ENCODE data around the gene ANXA4.
"Not testable (repeated sequence)": the region's sequence is repeated elsewhere in the genome, so short reads cannot be mapped to it uniquely, and the experiment has no call there.

Gene ANXA4

GRCh38 chr2:69733342-69734034 is 8.4 kb upstream of the ANXA4 start:
- ATAC-seq (ENCODE audit: low read depth): no peak
- Histone ChIP-seq H3K9me3 (ENCODE audit: severe bottlenecking) (no peaks in the 10 kb centered on the region), H3K27ac (ENCODE audit: poor library complexity, severe bottlenecking) (no peak overlapping the region), H3K36me3 (ENCODE audit: low read depth) (no peaks in the 10 kb centered on the region), H3K4me3 (ENCODE audit: severe bottlenecking) (no peak overlapping the region), H3K4me1 (ENCODE audit: insufficient read depth, poor library complexity, severe bottlenecking) (no peaks in the 10 kb centered on the region), H3K27me3 (ENCODE audit: insufficient read depth, poor library complexity, severe bottlenecking) (no peaks in the 10 kb centered on the region)
- no peak for TF ChIP-seq CTCF (IDR thresholded peaks at IDR 0.05; ENCODE audit: poor library complexity, severe bottlenecking)
- no peak for DNase-seq (ENCODE audit: low spot score)

DNA sequence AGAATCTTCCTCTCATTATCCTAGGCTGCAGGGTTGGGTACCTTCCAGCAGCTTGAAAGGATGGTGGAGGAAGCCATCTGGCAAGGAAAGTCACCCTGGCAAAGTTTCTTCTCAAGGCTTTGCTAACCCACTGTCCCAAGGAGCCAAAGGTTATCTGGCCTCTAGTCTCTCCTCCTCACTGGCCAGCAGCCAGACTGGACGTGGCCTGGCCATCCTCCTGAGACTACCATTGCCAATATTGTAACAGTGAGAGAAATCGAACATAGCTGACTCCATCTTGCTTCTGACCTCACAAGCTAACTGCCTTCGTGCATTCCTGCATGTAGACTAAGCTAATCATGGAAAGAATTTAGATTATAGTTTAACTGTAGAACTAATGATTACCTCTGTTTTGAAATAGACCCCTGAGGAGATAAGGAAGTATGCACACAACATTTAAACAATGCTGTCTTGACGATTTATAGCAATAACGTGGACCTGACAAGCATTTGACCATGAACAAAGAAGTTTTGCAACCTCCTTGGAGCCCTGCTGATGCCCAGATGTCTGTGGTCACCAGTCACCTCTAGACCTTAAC is 7.8 kb upstream of the ANXA4 start:
- Histone ChIP-seq H3K4me1 (ENCODE audit: insufficient read depth, poor library complexity, severe bottlenecking) (no peaks in the 10 kb centered on the region), H3K27ac (ENCODE audit: poor library complexity, severe bottlenecking) (no peak overlapping the region), H3K27me3 (ENCODE audit: insufficient read depth, poor library complexity, severe bottlenecking) (no peaks in the 10 kb centered on the region), H3K36me3 (ENCODE audit: low read depth) (no peaks in the 10 kb centered on the region), H3K4me3 (ENCODE audit: severe bottlenecking) (no peak overlapping the region), H3K9me3 (ENCODE audit: severe bottlenecking) (no peaks in the 10 kb centered on the region)
- TF ChIP-seq CTCF (IDR thresholded peaks at IDR 0.05; ENCODE audit: poor library complexity, severe bottlenecking): no peak
- ATAC-seq (ENCODE audit: low read depth): no peak
- no peak for DNase-seq (ENCODE audit: low spot score)

DNA sequence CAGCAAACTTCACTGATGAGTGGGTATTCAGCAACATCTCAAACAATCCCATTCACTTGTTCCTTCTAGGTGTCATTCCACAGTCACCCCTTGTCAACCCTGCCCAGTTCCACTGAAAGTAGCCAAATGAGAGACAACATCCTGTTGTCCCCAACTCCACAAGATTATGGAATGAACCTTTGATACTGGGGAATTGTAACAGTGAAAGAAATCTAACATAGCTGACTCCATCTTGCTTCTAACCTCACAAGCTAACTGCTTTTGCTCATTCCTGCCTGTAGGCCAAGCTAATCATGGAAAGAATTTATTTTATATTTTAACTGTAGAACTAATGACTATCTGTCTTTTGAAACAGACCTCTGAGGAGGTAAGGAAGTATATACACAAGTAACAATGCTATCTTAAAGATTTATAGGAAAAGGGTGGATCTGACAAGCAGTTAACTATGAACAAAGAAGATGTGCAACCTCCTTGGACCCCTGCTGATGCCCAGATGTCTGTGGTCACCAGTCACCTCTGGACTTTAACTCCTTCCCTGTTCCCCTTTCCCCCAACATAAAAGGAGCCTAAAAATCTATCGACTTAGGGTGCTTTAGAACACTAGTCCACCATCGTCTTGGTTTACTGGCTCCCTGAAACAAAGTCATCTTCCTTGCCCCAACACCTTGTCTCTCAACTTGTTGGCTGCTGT is 6.9 kb upstream of the ANXA4 start:
- no peaks in the 10 kb centered on the region for H3K36me3 ChIP-seq (ENCODE audit: low read depth)
- TF ChIP-seq CTCF (IDR thresholded peaks at IDR 0.05; ENCODE audit: poor library complexity, severe bottlenecking): no peak
- H3K4me1 ChIP-seq (ENCODE audit: insufficient read depth, poor library complexity, severe bottlenecking): peaks cover 2% of the 10 kb centered on the region
- no peak overlapping the region for H3K4me3 ChIP-seq (ENCODE audit: severe bottlenecking)
- H3K27ac ChIP-seq (ENCODE audit: poor library complexity, severe bottlenecking): no peak overlapping the region
- no peaks in the 10 kb centered on the region for H3K27me3 ChIP-seq (ENCODE audit: insufficient read depth, poor library complexity, severe bottlenecking)
- ATAC-seq (ENCODE audit: low read depth): no peak
- no peaks in the 10 kb centered on the region for H3K9me3 ChIP-seq (ENCODE audit: severe bottlenecking)
- no peak for DNase-seq (ENCODE audit: low spot score)

- no peak overlapping the region for H3K27ac ChIP-seq (ENCODE audit: poor library complexity, severe bottlenecking)
- no peaks in the 10 kb centered on the region for H3K36me3 ChIP-seq (ENCODE audit: low read depth)
- H3K4me3 ChIP-seq (ENCODE audit: severe bottlenecking): no peak overlapping the region
- ATAC-seq (ENCODE audit: low read depth) (no peak), DNase-seq (ENCODE audit: low spot score) (no peak)
- H3K9me3 ChIP-seq (ENCODE audit: severe bottlenecking): no peaks in the 10 kb centered on the region
- H3K4me1 ChIP-seq (ENCODE audit: insufficient read depth, poor library complexity, severe bottlenecking): peaks cover 6% of the 10 kb centered on the region
- TF ChIP-seq CTCF (IDR thresholded peaks at IDR 0.05; ENCODE audit: poor library complexity, severe bottlenecking): no peak
- H3K27me3 ChIP-seq (ENCODE audit: insufficient read depth, poor library complexity, severe bottlenecking): no peaks in the 10 kb centered on the region
These were observed 6.2 kb upstream of the ANXA4 start for GRCh38 chr2:69735686-69736085.

DNA sequence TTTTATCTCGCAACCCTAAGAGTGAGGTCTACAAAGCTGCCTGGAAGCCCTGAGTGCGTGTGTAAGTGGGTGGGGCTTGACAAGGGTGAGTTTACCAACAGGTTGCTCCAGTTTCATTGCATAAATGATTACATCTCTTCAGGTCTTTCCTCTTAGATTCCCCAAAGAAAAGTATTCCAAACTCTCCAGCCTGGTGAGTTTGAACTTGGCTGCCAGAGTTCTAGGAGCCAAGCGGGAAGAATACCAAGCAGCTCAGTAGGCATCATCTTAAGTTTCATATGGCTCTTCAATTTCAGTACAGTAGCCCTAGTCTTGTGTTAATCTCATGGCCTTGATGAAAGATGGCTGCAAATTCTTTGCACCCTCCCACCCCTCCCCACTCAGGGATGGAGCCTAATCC is 3.8 kb upstream of the ANXA4 start:
- H3K27ac ChIP-seq (ENCODE audit: poor library complexity, severe bottlenecking); H3K9me3 ChIP-seq (ENCODE audit: severe bottlenecking); H3K4me3 ChIP-seq (ENCODE audit: severe bottlenecking); H3K4me1 ChIP-seq (ENCODE audit: insufficient read depth, poor library complexity, severe bottlenecking); H3K36me3 ChIP-seq (ENCODE audit: low read depth); H3K27me3 ChIP-seq (ENCODE audit: insufficient read depth, poor library complexity, severe bottlenecking); ATAC-seq (ENCODE audit: low read depth); DNase-seq (ENCODE audit: low spot score): not testable (repeated sequence)
